Prostate gland (tissue), 2 donors: Measurements from ENCODE around the gene FAM107A. TPM values are rescaled to one million over a fixed set of nuclear protein-coding genes. Genes with fewer than 3 reads are reported as not detected.

Experiments used
- DNase-seq: peaks from one replicate; pipeline ENCODE4 v3.0.0-alpha.2; 2019; ENCODE audit warnings: low spot score
- H3K27ac ChIP-seq, 2 donors: fragments of 200-600 bp; sonication (generic); 2 replicates each; pipeline ENCODE4 v1.5.1; 2017 to 2019
- H3K27me3 ChIP-seq: fragments of 200-600 bp; sonication (generic); replicated peaks from 2 replicates; pipeline ENCODE4 v1.5.1; 2019; ENCODE audit not compliant: insufficient read depth
- H3K36me3 ChIP-seq, 2 donors: fragments of 200-600 bp; sonication (generic); 1 replicate in 1 of 2; 2 replicates in 1 of 2; pipeline versions ENCODE4 v1.5.1 to v1.8.1; 2017 to 2019
- H3K4me1 ChIP-seq: fragments of 200-600 bp; sonication (generic); replicated peaks from 2 replicates; pipeline ENCODE4 v1.5.1; 2019
- H3K4me3 ChIP-seq, 2 donors: fragments of 200-600 bp; sonication (generic); 2 replicates each; pipeline ENCODE4 v1.5.1; 2017 to 2019
- H3K9me3 ChIP-seq: fragments of 200-600 bp; sonication (generic); 2 replicates; pipeline ENCODE4 v1.5.1; 2017
- POLR2A ChIP-seq: fragments of 450-650 bp; IDR thresholded peaks from one replicate; pipeline ENCODE4 v1.6.1; 2016; ENCODE audit warnings: antibody characterized with exemption, mild to moderate bottlenecking
- POLR2AphosphoS5 ChIP-seq: sonication (generic); formaldehyde crosslinking; IDR thresholded peaks from one replicate; pipeline ENCODE4 v1.6.1; 2017; ENCODE audit warnings: antibody characterized with exemption
- WGBS: methylation state at CpG from one replicate; pipeline ENCODE4 v1.1.5; 2018; 5-methylcytosine and 5-hydroxymethylcytosine counted together
- intact Hi-C: fragments of 100-400 bp; cut with DNase I; formaldehyde crosslinking; loops from one replicate; pipeline ENCODE4 v1.14.2; 2022
- total RNA-seq, 2 donors: library from RNA; depleted of rRNA; stranded (reverse); fragments of >200 nt; gene quantifications; one replicate each; pipeline ENCODE4 v1.1.0, GENCODE V29; 2016
- TF ChIP-seq, protein P1 (sequence below), 4 experiments: fragments of 200-600 bp in 2 of 4; fragments of 450-650 bp in 2 of 4; sonication (generic) in 2 of 4; IDR thresholded peaks; 1 replicate in 3 of 4; 2 replicates in 1 of 4; pipeline ENCODE4 v1.5.1; 2016 to 2019; ENCODE audit warnings: antibody characterized with exemption in 4 of 4, mild to moderate bottlenecking in 2 of 4, moderate library complexity in 2 of 4

FAM107A gene
- total RNA-seq, 2 donors from 2014 or later: 54.5 to 80.2 TPM

DNA sequence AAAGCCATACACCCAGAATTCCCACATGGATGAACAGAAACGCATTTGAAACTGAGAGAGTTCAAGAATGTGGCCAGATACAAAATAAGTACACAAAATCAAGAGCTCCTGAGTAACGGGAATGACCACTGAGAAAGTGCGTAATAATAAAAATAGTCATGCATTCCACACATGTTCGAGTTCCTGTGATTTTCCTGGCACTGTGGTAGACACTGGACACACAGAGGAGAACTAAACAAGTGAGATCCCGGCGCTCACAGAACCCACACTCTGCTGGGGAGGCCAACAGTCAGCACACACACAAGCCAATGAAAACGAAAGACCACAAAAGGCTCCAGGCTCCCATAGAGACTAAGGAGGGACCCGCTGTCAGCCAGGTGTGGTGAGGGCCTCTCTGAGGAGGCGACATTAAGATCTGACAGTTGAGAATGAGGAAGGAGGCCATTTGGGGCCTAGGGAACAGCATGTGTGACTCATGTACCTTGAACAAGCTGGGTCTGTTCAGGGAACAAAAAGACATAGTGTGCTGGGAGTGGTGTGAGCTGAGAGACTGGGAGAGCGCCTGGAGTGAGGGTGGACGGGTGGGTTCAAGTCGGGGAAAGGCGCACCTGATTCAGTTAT lies 5.1 kb downstream of the FAM107A start:
- H3K27ac ChIP-seq: no peak overlapping the region

DNA sequence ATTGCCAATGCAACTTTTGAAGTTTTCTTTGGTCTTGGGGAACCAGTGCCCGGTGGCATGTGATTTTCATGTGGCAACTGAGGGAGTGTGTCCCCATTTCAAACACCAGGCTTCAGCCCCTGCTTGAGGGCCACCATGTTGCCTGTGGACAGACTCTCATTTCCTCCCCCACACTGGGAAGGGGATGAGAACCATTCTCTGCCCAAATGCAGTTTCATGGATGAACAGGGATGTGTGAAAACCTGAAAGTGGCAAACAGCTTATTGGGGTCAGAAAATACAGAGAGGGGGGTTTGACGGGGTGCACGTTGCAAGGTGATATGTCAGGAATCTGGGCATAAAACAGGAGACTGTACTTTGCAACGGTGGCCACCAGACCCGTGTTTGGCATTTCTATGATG lies 6.3 kb downstream of the FAM107A start:
- TF ChIP-seq POLR2A (no peak), POLR2AphosphoS5 (no peak)
- TF ChIP-seq, protein P1, sequence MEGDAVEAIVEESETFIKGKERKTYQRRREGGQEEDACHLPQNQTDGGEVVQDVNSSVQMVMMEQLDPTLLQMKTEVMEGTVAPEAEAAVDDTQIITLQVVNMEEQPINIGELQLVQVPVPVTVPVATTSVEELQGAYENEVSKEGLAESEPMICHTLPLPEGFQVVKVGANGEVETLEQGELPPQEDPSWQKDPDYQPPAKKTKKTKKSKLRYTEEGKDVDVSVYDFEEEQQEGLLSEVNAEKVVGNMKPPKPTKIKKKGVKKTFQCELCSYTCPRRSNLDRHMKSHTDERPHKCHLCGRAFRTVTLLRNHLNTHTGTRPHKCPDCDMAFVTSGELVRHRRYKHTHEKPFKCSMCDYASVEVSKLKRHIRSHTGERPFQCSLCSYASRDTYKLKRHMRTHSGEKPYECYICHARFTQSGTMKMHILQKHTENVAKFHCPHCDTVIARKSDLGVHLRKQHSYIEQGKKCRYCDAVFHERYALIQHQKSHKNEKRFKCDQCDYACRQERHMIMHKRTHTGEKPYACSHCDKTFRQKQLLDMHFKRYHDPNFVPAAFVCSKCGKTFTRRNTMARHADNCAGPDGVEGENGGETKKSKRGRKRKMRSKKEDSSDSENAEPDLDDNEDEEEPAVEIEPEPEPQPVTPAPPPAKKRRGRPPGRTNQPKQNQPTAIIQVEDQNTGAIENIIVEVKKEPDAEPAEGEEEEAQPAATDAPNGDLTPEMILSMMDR (IDR thresholded peaks at IDR 0.05): no peak
- DNase-seq: no peak
- no peak overlapping the region for H3K4me3 ChIP-seq
- no peaks in the 10 kb centered on the region for H3K4me1 ChIP-seq
- H3K27ac ChIP-seq: no peak overlapping the region
- peaks cover 0 to 14% of the 10 kb centered on the region in 2 donors for H3K36me3 ChIP-seq
- no peaks in the 10 kb centered on the region for H3K9me3 ChIP-seq
- 94% methylated on average over 5 of the region's 5 CpGs for WGBS
- no peaks in the 10 kb centered on the region for H3K27me3 ChIP-seq
- intact Hi-C loops: no loop called here

More for the DNA sequence above, 5.1 kb downstream of the FAM107A start:
- Histone ChIP-seq H3K4me3 (no peak overlapping the region), H3K9me3 (no peaks in the 10 kb centered on the region), H3K4me1 (no peaks in the 10 kb centered on the region), H3K36me3 (peaks cover 0 to 2% of the 10 kb centered on the region in 2 donors), H3K27me3 (no peaks in the 10 kb centered on the region)
- TF ChIP-seq POLR2AphosphoS5: no peak
- TF ChIP-seq, protein P1 (IDR thresholded peaks at IDR 0.05): no peak
- TF ChIP-seq POLR2A: no peak
- 87% methylated on average over 13 of the region's 13 CpGs for WGBS
- DNase-seq: no peak
- intact Hi-C loops: no loop called here

DNA sequence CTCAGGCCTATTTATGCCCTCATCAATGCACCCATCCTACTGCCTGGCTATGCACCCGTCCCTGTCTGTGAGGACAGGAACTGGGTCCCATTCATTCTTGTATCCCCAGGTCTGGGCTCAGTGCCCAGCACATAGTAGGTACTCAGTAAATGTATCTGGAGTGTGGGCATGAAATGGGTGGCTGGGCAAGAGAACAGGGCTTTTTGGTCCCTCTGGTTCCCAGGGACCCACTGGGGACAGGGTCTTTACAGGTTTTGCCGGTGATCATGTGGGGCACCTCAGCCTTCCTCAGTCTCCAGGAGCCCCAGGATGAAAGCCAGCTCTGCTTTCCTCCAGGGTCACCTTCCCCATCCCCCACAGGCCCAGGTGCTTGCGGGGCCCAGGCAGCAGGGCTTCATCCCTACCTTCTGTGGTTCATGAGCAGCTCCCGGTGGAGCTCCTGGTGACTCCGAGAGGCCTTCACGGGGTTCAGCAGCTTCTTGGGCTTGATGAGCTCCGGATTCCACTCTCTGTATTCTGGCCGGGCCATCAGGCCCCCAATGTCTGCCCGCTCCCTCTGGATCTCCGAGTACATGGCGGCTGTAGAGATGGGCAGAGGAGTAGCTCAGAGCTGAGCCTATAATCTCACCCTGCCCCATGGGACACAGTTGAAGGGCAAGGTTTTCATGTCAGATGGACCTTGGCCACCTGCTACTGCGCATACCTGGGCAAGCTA lies 7.7 kb downstream of the FAM107A start:
- Histone ChIP-seq H3K4me3 (no peak overlapping the region), H3K27ac (no peak overlapping the region), H3K36me3 (peaks cover 0 to 14% of the 10 kb centered on the region in 2 donors), H3K4me1 (no peaks in the 10 kb centered on the region), H3K9me3 (no peaks in the 10 kb centered on the region), H3K27me3 (no peaks in the 10 kb centered on the region)
- TF ChIP-seq POLR2A (no peak), POLR2AphosphoS5 (no peak)
- no peak for DNase-seq
- intact Hi-C loops: loop anchor here (2.0 kb wide), 1 partner anchor 59 kb away; no protein-coding TSS in a partner anchor
- WGBS: 94% methylated on average over 12 of the region's 12 CpGs

DNA sequence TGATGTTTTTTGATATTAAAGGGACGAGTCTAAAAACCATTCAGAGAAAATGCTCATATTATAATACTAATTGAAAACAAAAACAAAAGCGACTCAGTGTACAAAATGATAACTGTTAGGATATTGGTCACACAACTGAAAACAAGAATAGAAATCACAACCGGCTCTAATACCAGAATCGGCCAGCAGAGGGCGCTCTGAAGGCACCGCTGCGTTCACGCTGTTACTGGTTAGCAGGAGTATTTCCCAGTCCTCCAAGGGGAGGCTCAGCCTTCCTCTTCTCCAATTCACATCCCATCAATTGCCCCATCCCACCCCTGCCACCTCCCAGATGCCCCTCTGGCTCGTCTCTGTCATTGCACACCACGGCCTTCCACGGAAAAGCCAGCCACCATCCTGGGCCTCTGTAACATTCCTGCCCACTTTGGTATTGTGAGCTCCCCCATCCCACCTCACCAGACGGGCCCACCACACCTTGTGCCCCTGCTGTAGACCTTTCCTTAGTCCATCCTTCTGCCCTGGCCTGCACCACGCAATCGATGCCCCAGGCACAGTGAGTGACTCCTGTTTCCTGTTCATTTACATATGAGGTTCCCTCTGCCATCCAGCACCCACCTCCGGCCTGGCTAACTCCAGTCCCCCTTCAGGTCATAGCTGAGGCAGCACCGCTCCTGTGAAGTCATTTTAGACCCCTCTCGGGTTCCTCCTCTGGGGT lies 8.5 kb downstream of the FAM107A start:
- WGBS: 35% methylated on average over 17 of the region's 17 CpGs
- Histone ChIP-seq H3K4me3 (no peak overlapping the region), H3K4me1 (no peaks in the 10 kb centered on the region), H3K36me3 (peaks cover 0 to 14% of the 10 kb centered on the region in 2 donors), H3K9me3 (no peaks in the 10 kb centered on the region), H3K27me3 (no peaks in the 10 kb centered on the region), H3K27ac (no peak overlapping the region)
- intact Hi-C loops: loop anchor here (2.0 kb wide), 1 partner anchor 60 kb away; no protein-coding TSS in a partner anchor
- peak; percentile 77 for DNase-seq
- TF ChIP-seq POLR2AphosphoS5 (peak; percentile 58), POLR2A (no peak)
- TF ChIP-seq, protein P1 (IDR thresholded peaks at IDR 0.05): peak; percentile 85 to 98 (median 95)

DNA sequence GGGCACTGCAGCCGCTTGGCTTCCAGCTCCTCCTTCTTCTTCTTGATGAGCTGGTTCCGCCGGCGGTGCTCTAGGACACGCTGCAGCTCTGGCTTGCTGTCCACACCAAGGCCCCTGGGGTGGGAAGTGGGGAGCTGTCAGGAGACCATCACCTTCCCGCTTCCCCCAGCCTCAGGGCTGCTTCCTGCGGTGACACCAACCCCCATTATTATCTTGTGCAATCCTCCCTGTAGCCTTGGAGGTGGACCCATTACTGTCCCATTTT lies 10.0 kb downstream of the FAM107A start:
- H3K27ac ChIP-seq: no peak overlapping the region
- whole genome bisulfite sequencing: 87% methylated on average over 7 of the region's 7 CpGs

More for the DNA sequence above, 10.0 kb downstream of the FAM107A start:
- TF ChIP-seq POLR2A (no peak), POLR2AphosphoS5 (no peak)
- TF ChIP-seq, protein P1 (IDR thresholded peaks at IDR 0.05): no peak
- no peaks in the 10 kb centered on the region for H3K27me3 ChIP-seq
- no peak for DNase-seq
- intact Hi-C loops: no loop called here
- H3K9me3 ChIP-seq: no peaks in the 10 kb centered on the region
- H3K36me3 ChIP-seq: peaks cover 0 to 14% of the 10 kb centered on the region in 2 donors
- no peaks in the 10 kb centered on the region for H3K4me1 ChIP-seq
- no peak overlapping the region for H3K4me3 ChIP-seq
